Adrenal gland (tissue), 12 donors: ENCODE measurements around the gene LCA5. TPM values are rescaled to one million over a fixed set of nuclear protein-coding genes. Genes with fewer than 3 reads are reported as not detected.

Source experiments
- DNase-seq, 7 donors: peaks; one replicate each; pipeline ENCODE4 v3.0.0-alpha.2; 2019 to 2020
- H3K27ac ChIP-seq, 5 donors: fragments of 200-600 bp; sonication (generic) in 4 of 5; 1 replicate in 3 of 5; 2 replicates in 2 of 5; pipeline versions ENCODE4 v1.5.1 to v1.8.0; 2016 to 2020; ENCODE audit warnings: mild to moderate bottlenecking in 1 of 5
- H3K27me3 ChIP-seq: fragments of 200-600 bp; 2 replicates; pipeline ENCODE4 v1.8.0; 2021
- H3K36me3 ChIP-seq, 2 donors: fragments of 200-600 bp; replicated peaks in 1 of 2; 1 replicate in 1 of 2; 2 replicates in 1 of 2; pipeline versions ENCODE4 v1.5.1 to v1.8.0; 2018 to 2022
- H3K4me1 ChIP-seq, 2 donors: fragments of 200-600 bp; replicated peaks in 1 of 2; 1 replicate in 1 of 2; 2 replicates in 1 of 2; pipeline versions ENCODE4 v1.5.1 to v1.8.0; 2018 to 2021
- H3K4me3 ChIP-seq, 4 donors: fragments of 200-600 bp; sonication (generic) in 3 of 4; one replicate each; pipeline ENCODE4 v1.5.1; 2016 to 2018
- H3K9me3 ChIP-seq, 3 donors: fragments of 200-600 bp; sonication (generic) in 1 of 3; replicated peaks in 1 of 3; 1 replicate in 2 of 3; 2 replicates in 1 of 3; pipeline versions ENCODE4 v1.5.1 to v1.8.0; 2016 to 2021
- POLR2A ChIP-seq, 2 donors: fragments of 450-650 bp; IDR thresholded peaks; one replicate each; pipeline ENCODE4 v1.6.1; 2017; ENCODE audit warnings: antibody characterized with exemption in 2 of 2, mild to moderate bottlenecking in 2 of 2, moderate library complexity in 1 of 2
- WGBS, 4 donors: extraction: QIAGEN DNeasy Blood & Tissue Kit in 2 of 4; methylation state at CpG; one replicate each; pipeline versions ENCODE4 v1.1.5 to v1.1.7; 2013 to 2017; 5-methylcytosine and 5-hydroxymethylcytosine counted together
- intact Hi-C, 2 donors: fragments of 100-400 bp; cut with DNase I; formaldehyde crosslinking; loops; one replicate each; pipeline versions ENCODE4 v1.14.1 to v1.15.0; 2022 to 2023
- polyA plus RNA-seq, 3 donors: library from polyadenylated mRNA; stranded (reverse); fragments of 200-250 nt in 2 of 3; fragments of 350-450 nt in 1 of 3; fragmentation: Illumina TruSeq in 1 of 3; extraction: RNeasy Lipid Tissue Mini Kit (QIAGEN cat#74804) in 1 of 3; gene quantifications; one replicate each; pipeline ENCODE4 v1.2.3, GENCODE V29; 2013 to 2014
- small RNA-seq, 2 donors: library from RNA; depleted of rRNA; stranded (forward); fragments of <200 nt; gene quantifications; one replicate each; pipeline ENCODE3, GENCODE V24; 2016
- total RNA-seq, 9 donors: library from RNA; depleted of rRNA in 4 of 9; stranded (reverse); fragments of >200 nt in 4 of 9; fragments of 120-200 nt in 1 of 9; fragmentation: NEBNext Ultra II Directional in 1 of 9; extraction: Animal tissue kit (Norgen Biotek cat#: 25700) in 1 of 9; gene quantifications; one replicate each; pipeline versions ENCODE4 v1.1.0 to v1.2.4, GENCODE V29; 2013 to 2023
- TF ChIP-seq, protein P1 (sequence below), 6 experiments: fragments of 450-650 bp in 4 of 6; fragments of 200-600 bp in 2 of 6; sonication (generic) in 1 of 6; IDR thresholded peaks; 1 replicate in 5 of 6; 2 replicates in 1 of 6; pipeline versions ENCODE4 v1.5.1 to v1.8.0; 2016 to 2021; ENCODE audit warnings: antibody characterized with exemption in 6 of 6, mild to moderate bottlenecking in 2 of 6, moderate library complexity in 1 of 6
- donor health status: healthy with polysubstance abuse.
- donor health status: Bipolar disorder and iron deficiency.
- donor health status: DM: yes; HTN: yes; CAD: no.
- donor health status: DM: no; HTN: no; CAD: no.
- donor health status: DM: no; HTN: no; CAD: no.
- donor health status: DM: yes; HTN: yes; CAD: no.

Gene LCA5
- total and polyA plus RNA-seq, 12 donors = 1.0 to 4.6 (median 2.6) TPM

- Histone ChIP-seq H3K9me3 (no peaks in the 10 kb centered on the region), H3K27me3 (no peaks in the 10 kb centered on the region), H3K36me3 (no peaks in the 10 kb centered on the region), H3K27ac (no peak overlapping the region), H3K4me1 (no peaks in the 10 kb centered on the region), H3K4me3 (no peak overlapping the region)
- WGBS, 4 donors = 52 to 66% (median 55%) methylated on average over 2 of the region's 2 CpGs
- intact Hi-C loops = no loop called here
- no peak for TF ChIP-seq POLR2A (IDR thresholded peaks at IDR 0.05)
- TF ChIP-seq, protein P1, sequence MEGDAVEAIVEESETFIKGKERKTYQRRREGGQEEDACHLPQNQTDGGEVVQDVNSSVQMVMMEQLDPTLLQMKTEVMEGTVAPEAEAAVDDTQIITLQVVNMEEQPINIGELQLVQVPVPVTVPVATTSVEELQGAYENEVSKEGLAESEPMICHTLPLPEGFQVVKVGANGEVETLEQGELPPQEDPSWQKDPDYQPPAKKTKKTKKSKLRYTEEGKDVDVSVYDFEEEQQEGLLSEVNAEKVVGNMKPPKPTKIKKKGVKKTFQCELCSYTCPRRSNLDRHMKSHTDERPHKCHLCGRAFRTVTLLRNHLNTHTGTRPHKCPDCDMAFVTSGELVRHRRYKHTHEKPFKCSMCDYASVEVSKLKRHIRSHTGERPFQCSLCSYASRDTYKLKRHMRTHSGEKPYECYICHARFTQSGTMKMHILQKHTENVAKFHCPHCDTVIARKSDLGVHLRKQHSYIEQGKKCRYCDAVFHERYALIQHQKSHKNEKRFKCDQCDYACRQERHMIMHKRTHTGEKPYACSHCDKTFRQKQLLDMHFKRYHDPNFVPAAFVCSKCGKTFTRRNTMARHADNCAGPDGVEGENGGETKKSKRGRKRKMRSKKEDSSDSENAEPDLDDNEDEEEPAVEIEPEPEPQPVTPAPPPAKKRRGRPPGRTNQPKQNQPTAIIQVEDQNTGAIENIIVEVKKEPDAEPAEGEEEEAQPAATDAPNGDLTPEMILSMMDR (IDR thresholded peaks at IDR 0.05) = no peak
- peak in 1 of 7 donors; percentile 9 for DNase-seq
Measured at GRCh38 chr6:79438030-79438429, 99.2 kb downstream of the LCA5 start.

DNA sequence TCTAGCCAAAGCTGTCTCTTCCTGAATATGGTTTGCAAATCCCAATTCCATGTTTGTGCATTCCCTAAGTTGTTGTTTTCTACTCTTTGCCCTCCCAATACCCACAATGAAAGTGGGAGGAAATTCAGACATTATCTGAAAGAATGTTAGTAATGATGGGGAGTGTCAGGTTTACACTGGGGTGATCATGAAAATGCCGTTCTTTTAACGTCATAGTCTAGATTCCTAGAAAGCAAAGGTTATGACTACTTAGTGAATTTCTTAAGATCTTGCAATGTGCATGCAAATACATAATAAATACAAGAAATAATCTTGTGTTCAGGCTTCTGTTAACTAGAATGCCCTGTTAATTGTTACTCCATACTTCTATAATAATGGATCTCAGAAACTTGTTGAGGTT, 101.0 kb downstream of the LCA5 start:
- Histone ChIP-seq H3K9me3 (no peaks in the 10 kb centered on the region), H3K4me3 (no peak overlapping the region), H3K4me1 (no peaks in the 10 kb centered on the region), H3K27me3 (no peaks in the 10 kb centered on the region), H3K36me3 (no peaks in the 10 kb centered on the region), H3K27ac (no peak overlapping the region)
- TF ChIP-seq, protein P1 (IDR thresholded peaks at IDR 0.05) = no peak
- TF ChIP-seq POLR2A (IDR thresholded peaks at IDR 0.05) = no peak
- intact Hi-C loops = no loop called here
- 65 to 83% (median 78%) methylated on average over 2 of the region's 2 CpGs for WGBS, 4 donors
- DNase-seq = no peak

- H3K27ac ChIP-seq = no peak overlapping the region
- H3K4me3 ChIP-seq = no peak overlapping the region
- H3K4me1 ChIP-seq = no peaks in the 10 kb centered on the region
- TF ChIP-seq, protein P1 (IDR thresholded peaks at IDR 0.05) = no peak
- TF ChIP-seq POLR2A (IDR thresholded peaks at IDR 0.05) = no peak
- intact Hi-C loops = no loop called here
- H3K27me3 ChIP-seq = no peaks in the 10 kb centered on the region
- no peaks in the 10 kb centered on the region for H3K36me3 ChIP-seq
- H3K9me3 ChIP-seq = no peaks in the 10 kb centered on the region
- no peak for DNase-seq
Measured at GRCh38 chr6:79435746-79436145, 101.5 kb downstream of the LCA5 start.

Small RNAs within 50 kb of the gene (small RNA-seq; reads per million reads assigned to genes)
- gene DBIP1 = 0 reads per million in 2 donors

Other genes with a start within 250 kb of the LCA5 start
- gene SH3BGRL2, start 93.9 kb upstream of the LCA5 start, total RNA-seq = 10 to 100 TPM in 3 of 9 donors, 1 to 10 TPM in 6; 5.6 to 13.3 (median 9.0) TPM
- 10 to 100 TPM in 1 of 3 donors, 1 to 10 TPM in 2; 3.8 to 11.2 (median 4.6) TPM for gene SH3BGRL2, start 93.9 kb upstream of the LCA5 start, polyA plus RNA-seq